ENCODE measurements around the gene RASA3. TPM values are rescaled to one million over a fixed set of nuclear protein-coding genes. Genes with fewer than 3 reads are reported as not detected.

Gene RASA3
- polyA plus RNA-seq, 3 donors, result 9.0 to 32.6 (median 16.6) TPM

- peak overlapping the region in 1 of 2 donors; percentile 2 for H3K4me3 Mint-ChIP-seq
Measured at GRCh38 chr13:114045113-114045735, 87.2 kb downstream of the RASA3 start.

GRCh38 chr13:114044486-114044885 is 87.9 kb downstream of the RASA3 start:
- TF ChIP-seq CTCF (IDR thresholded peaks at IDR 0.05), result no peak
- Histone ChIP-seq H3K4me2 (replicated peaks; ENCODE audit: extremely low read depth, low read length, poor library complexity, severe bottlenecking) (no peak overlapping the region), H2AFZ (ENCODE audit: insufficient read depth, low read depth, low read length, poor library complexity, severe bottlenecking) (no peak overlapping the region), H3K79me2 (ENCODE audit: insufficient read depth, low read length) (peaks cover 65% of the 10 kb centered on the region), H3K9me3 (replicated peaks in 1 of 2; ENCODE audit: control insufficient read depth in 1 of 2, insufficient read depth in 1 of 2, low read length in 2 of 2) (no peaks in the 10 kb centered on the region), H3K27me3 (ENCODE audit: control insufficient read depth in 2 of 2, insufficient read depth in 2 of 2, low read length in 2 of 2) (no peaks in the 10 kb centered on the region), H4K20me1 (ENCODE audit: insufficient read depth, low read length) (peaks cover 87% of the 10 kb centered on the region), H3K4me3 (replicated peaks in 1 of 3; ENCODE audit: low read depth in 2 of 3, low read length in 3 of 3) (no peak overlapping the region), H3K27ac (ENCODE audit: low read depth in 1 of 2, low read length in 2 of 2) (no peak overlapping the region), H3K36me3 (replicated peaks in 1 of 2; ENCODE audit: control insufficient read depth in 1 of 2, insufficient read depth in 2 of 2, low read length in 2 of 2) (peaks cover 20 to 55% of the 10 kb centered on the region in 2 donors), H3K4me1 (ENCODE audit: control insufficient read depth in 1 of 2, insufficient read depth in 2 of 2, low read length in 2 of 2) (peaks cover 28 to 32% of the 10 kb centered on the region in 2 donors), H3K9ac (ENCODE audit: insufficient read depth, low read length, poor library complexity, severe bottlenecking) (no peak overlapping the region)
- no peak overlapping the region for H3K4me3 Mint-ChIP-seq
- peak in 2 of 3 donors; percentile 42 to 44 for DNase-seq
- H3K4me1 Mint-ChIP-seq, result peaks cover 43% of the 10 kb centered on the region
- 0% methylated on average over 1 of the region's 17 CpGs for WGBS (ENCODE audit: insufficient coverage)
- peaks cover 0 to 4% (median 1%) of the 10 kb centered on the region in 3 donors for H3K27me3 Mint-ChIP-seq (ENCODE audit: low read depth in 3 of 3)
- H3K27ac Mint-ChIP-seq, result peak overlapping the region in 6 of 7 donors; percentile 62 to 89 (median 84)
- H3K36me3 Mint-ChIP-seq, result peaks cover 62 to 71% of the 10 kb centered on the region in 2 donors
- intact Hi-C loops (cut with micrococcal nuclease), result no loop called here
- H3K9me3 Mint-ChIP-seq, result peaks cover 0 to 6% (median 1%) of the 10 kb centered on the region in 7 donors

More at GRCh38 chr13:114045113-114045735, 87.2 kb downstream of the RASA3 start:
- Histone ChIP-seq H3K79me2 (ENCODE audit: insufficient read depth, low read length) (peaks cover 59% of the 10 kb centered on the region), H3K27me3 (ENCODE audit: control insufficient read depth in 2 of 2, insufficient read depth in 2 of 2, low read length in 2 of 2) (no peaks in the 10 kb centered on the region), H2AFZ (ENCODE audit: insufficient read depth, low read depth, low read length, poor library complexity, severe bottlenecking) (no peak overlapping the region), H3K36me3 (replicated peaks in 1 of 2; ENCODE audit: control insufficient read depth in 1 of 2, insufficient read depth in 2 of 2, low read length in 2 of 2) (peaks cover 27 to 57% of the 10 kb centered on the region in 2 donors), H3K4me2 (replicated peaks; ENCODE audit: extremely low read depth, low read length, poor library complexity, severe bottlenecking) (no peak overlapping the region), H3K4me3 (replicated peaks in 1 of 3; ENCODE audit: low read depth in 2 of 3, low read length in 3 of 3) (no peak overlapping the region), H3K27ac (ENCODE audit: low read depth in 1 of 2, low read length in 2 of 2) (no peak overlapping the region), H3K9ac (ENCODE audit: insufficient read depth, low read length, poor library complexity, severe bottlenecking) (no peak overlapping the region), H4K20me1 (ENCODE audit: insufficient read depth, low read length) (peaks cover 89% of the 10 kb centered on the region), H3K9me3 (replicated peaks in 1 of 2; ENCODE audit: control insufficient read depth in 1 of 2, insufficient read depth in 1 of 2, low read length in 2 of 2) (no peaks in the 10 kb centered on the region), H3K4me1 (ENCODE audit: control insufficient read depth in 1 of 2, insufficient read depth in 2 of 2, low read length in 2 of 2) (peaks cover 30 to 38% of the 10 kb centered on the region in 2 donors)
- Mint-ChIP-seq H3K36me3 (peaks cover 65 to 74% of the 10 kb centered on the region in 2 donors), H3K27me3 (ENCODE audit: low read depth in 3 of 3) (peaks cover 0 to 4% (median 1%) of the 10 kb centered on the region in 3 donors), H3K4me1 (peaks cover 45% of the 10 kb centered on the region), H3K27ac (peak overlapping the region in 6 of 7 donors; percentile 5 to 89 (median 54)), H3K9me3 (peaks cover 0 to 6% (median 1%) of the 10 kb centered on the region in 7 donors)
- DNase-seq, result no peak
- intact Hi-C loops (cut with micrococcal nuclease), result no loop called here
- TF ChIP-seq CTCF (IDR thresholded peaks at IDR 0.05), result no peak
- WGBS (ENCODE audit: insufficient coverage), result 65% methylated on average over 9 of the region's 21 CpGs
